Measurements from ENCODE around the gene CARS2.
"Not testable (repeated sequence)": the region's sequence is repeated elsewhere in the genome, so short reads cannot be mapped to it uniquely, and the experiment has no call there.

DNA sequence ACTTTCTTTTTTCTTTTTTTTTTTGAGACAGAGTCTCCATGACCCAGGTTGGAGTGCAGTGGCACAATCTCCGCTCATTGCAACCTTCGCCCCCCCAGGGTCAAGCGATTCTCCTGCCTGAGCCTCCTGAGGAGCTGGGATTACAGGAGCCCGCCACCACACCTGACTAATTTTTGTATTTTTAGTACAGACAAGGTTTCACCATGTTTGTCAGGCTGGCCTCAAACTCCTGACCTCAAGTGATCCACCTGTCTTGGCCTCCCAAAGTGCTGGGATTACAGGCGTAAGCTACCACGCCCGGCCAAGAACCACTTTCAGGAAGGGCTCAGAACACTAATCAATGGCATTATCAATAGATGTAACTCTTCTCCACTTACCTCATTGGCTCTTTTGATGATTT lies 4.9 kb downstream of the CARS2 start:
- not testable (repeated sequence) for TF ChIP-seq CTCF (IDR thresholded peaks at IDR 0.05); POLR2A (IDR thresholded peaks at IDR 0.05; ENCODE audit: low read depth); EP300 (IDR thresholded peaks at IDR 0.05); POLR2AphosphoS5 (IDR thresholded peaks at IDR 0.05)

All from esophagus muscularis mucosa (tissue), 4 donors.